GM12878 (cell line): Measurements from ENCODE around the gene SPN.

Experiments
- CREB1 ChIP-seq: IDR thresholded peaks from 2 replicates; pipeline ENCODE4 v1.6.1; 2012; ENCODE audit warnings: low read depth, mild to moderate bottlenecking, inconsistent platforms
- EP300 ChIP-seq, 2 experiments: fragments of 150-350 bp in 1 of 2; IDR thresholded peaks; 2 replicates each; pipeline ENCODE4 v1.6.1; 2011 to 2012; ENCODE audit warnings: low read depth in 2 of 2, low read length in 2 of 2, borderline replicate concordance in 1 of 2, improper control_type of control experiment in 1 of 2, inconsistent platforms in 1 of 2; ENCODE audit not compliant: control insufficient read depth in 1 of 2
- EZH2 ChIP-seq: IDR thresholded peaks from 2 replicates; pipeline ENCODE4 v1.6.1; 2012; ENCODE audit warnings: low read depth, mild to moderate bottlenecking, control low read depth, inconsistent platforms, low read length, borderline replicate concordance; ENCODE audit not compliant: control insufficient read depth
- NFXL1 ChIP-seq: fragments of 450-650 bp; IDR thresholded peaks from 2 replicates; pipeline ENCODE4 v1.6.1; 2017; ENCODE audit warnings: antibody characterized with exemption, mild to moderate bottlenecking, borderline replicate concordance
- POLR2A ChIP-seq: IDR thresholded peaks from 2 replicates; pipeline ENCODE4 v1.6.1; 2011; ENCODE audit warnings: low read depth, mild to moderate bottlenecking, low read length
- POLR2AphosphoS5 ChIP-seq: IDR thresholded peaks from 2 replicates; pipeline ENCODE4 v1.6.1; 2011; ENCODE audit warnings: mild to moderate bottlenecking, low read length, inconsistent platforms
- SP1 ChIP-seq: IDR thresholded peaks from one replicate; pipeline ENCODE4 v1.6.1; 2011; ENCODE audit warnings: low read depth, low read length
- TAF1 ChIP-seq: IDR thresholded peaks from 2 replicates; pipeline ENCODE4 v1.6.1; 2011; ENCODE audit warnings: mild to moderate bottlenecking, low read depth, low read length, borderline replicate concordance
- ZNF24 ChIP-seq: fragments of 450-650 bp; IDR thresholded peaks from 2 replicates; pipeline ENCODE4 v1.6.1; 2017; ENCODE audit warnings: antibody characterized with exemption, mild to moderate bottlenecking
- TF ChIP-seq, protein P1 (sequence below), 3 experiments: IDR thresholded peaks in 2 of 3; conservative IDR thresholded peaks in 1 of 3; 2 replicates each; pipeline ENCODE4 v1.5.1; 2011; ENCODE audit warnings: low read depth in 3 of 3, low read length in 3 of 3, mild to moderate bottlenecking in 3 of 3, control low read depth in 2 of 3, moderate library complexity in 2 of 3, inconsistent platforms in 1 of 3, mixed read lengths in 1 of 3; ENCODE audit not compliant: control insufficient read depth in 2 of 3, insufficient read depth in 1 of 3; ENCODE audit errors: extremely low read depth in 1 of 3
- TF ChIP-seq, protein P2 (sequence below): fragments of 450-650 bp; IDR thresholded peaks from 2 replicates; pipeline ENCODE4 v1.6.1; 2017; ENCODE audit warnings: mild to moderate bottlenecking, moderate library complexity
- TF ChIP-seq, protein P3 (sequence below): IDR thresholded peaks from 2 replicates; pipeline ENCODE4 v1.6.1; 2012; ENCODE audit warnings: low read length, inconsistent platforms
- TF ChIP-seq, protein P4 (sequence below): fragments of 450-650 bp; IDR thresholded peaks from 2 replicates; pipeline ENCODE4 v1.6.1; 2017; ENCODE audit warnings: mild to moderate bottlenecking
- TF ChIP-seq, protein P5 (sequence below): IDR thresholded peaks from 2 replicates; pipeline ENCODE4 v1.6.1; 2012; ENCODE audit warnings: improper control_type of control experiment, low read depth, low read length; ENCODE audit not compliant: insufficient replicate concordance

DNA sequence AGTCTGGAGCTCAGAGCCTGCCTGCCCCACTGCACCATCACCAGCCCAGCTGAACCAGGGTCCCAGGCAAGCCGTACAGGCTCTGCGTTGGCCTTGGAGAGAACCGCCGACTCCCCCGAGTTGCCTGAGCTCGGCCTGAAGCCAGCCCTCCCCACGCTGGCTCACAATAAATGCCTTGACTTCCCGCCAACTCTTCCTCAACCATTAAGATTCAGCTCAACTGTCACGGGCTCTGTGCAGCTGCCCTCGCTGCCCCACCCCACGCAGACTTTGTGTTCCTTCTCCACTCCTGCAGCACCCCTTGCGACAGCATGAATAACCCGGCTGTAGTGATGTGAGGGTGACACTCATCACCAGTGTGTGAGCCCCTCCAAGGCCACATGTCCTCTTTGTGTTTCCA, 11.1 kb downstream of the SPN start:
- TF ChIP-seq, protein P1, sequence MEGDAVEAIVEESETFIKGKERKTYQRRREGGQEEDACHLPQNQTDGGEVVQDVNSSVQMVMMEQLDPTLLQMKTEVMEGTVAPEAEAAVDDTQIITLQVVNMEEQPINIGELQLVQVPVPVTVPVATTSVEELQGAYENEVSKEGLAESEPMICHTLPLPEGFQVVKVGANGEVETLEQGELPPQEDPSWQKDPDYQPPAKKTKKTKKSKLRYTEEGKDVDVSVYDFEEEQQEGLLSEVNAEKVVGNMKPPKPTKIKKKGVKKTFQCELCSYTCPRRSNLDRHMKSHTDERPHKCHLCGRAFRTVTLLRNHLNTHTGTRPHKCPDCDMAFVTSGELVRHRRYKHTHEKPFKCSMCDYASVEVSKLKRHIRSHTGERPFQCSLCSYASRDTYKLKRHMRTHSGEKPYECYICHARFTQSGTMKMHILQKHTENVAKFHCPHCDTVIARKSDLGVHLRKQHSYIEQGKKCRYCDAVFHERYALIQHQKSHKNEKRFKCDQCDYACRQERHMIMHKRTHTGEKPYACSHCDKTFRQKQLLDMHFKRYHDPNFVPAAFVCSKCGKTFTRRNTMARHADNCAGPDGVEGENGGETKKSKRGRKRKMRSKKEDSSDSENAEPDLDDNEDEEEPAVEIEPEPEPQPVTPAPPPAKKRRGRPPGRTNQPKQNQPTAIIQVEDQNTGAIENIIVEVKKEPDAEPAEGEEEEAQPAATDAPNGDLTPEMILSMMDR (IDR thresholded peaks at IDR 0.05 in 2 of 3, conservative IDR thresholded peaks at IDR 0.05 in 1 of 3; ENCODE audit: control insufficient read depth in 2 of 3, extremely low read depth in 1 of 3, insufficient read depth in 1 of 3, low read depth in 3 of 3, low read length in 3 of 3): no peak
- TF ChIP-seq ZNF24 (no peak), SP1 (no peak), POLR2A (no peak), EZH2 (no peak), CREB1 (no peak), NFXL1 (no peak), EP300 (IDR thresholded peaks at IDR 0.05; ENCODE audit: borderline replicate concordance in 1 of 2, control insufficient read depth in 1 of 2, low read depth in 2 of 2, low read length in 2 of 2) (no peak), TAF1 (no peak), POLR2AphosphoS5 (no peak)
- TF ChIP-seq, protein P2, sequence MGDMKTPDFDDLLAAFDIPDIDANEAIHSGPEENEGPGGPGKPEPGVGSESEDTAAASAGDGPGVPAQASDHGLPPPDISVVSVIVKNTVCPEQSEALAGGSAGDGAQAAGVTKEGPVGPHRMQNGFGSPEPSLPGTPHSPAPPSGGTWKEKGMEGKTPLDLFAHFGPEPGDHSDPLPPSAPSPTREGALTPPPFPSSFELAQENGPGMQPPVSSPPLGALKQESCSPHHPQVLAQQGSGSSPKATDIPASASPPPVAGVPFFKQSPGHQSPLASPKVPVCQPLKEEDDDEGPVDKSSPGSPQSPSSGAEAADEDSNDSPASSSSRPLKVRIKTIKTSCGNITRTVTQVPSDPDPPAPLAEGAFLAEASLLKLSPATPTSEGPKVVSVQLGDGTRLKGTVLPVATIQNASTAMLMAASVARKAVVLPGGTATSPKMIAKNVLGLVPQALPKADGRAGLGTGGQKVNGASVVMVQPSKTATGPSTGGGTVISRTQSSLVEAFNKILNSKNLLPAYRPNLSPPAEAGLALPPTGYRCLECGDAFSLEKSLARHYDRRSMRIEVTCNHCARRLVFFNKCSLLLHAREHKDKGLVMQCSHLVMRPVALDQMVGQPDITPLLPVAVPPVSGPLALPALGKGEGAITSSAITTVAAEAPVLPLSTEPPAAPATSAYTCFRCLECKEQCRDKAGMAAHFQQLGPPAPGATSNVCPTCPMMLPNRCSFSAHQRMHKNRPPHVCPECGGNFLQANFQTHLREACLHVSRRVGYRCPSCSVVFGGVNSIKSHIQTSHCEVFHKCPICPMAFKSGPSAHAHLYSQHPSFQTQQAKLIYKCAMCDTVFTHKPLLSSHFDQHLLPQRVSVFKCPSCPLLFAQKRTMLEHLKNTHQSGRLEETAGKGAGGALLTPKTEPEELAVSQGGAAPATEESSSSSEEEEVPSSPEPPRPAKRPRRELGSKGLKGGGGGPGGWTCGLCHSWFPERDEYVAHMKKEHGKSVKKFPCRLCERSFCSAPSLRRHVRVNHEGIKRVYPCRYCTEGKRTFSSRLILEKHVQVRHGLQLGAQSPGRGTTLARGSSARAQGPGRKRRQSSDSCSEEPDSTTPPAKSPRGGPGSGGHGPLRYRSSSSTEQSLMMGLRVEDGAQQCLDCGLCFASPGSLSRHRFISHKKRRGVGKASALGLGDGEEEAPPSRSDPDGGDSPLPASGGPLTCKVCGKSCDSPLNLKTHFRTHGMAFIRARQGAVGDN: no peak
- TF ChIP-seq, protein P3, sequence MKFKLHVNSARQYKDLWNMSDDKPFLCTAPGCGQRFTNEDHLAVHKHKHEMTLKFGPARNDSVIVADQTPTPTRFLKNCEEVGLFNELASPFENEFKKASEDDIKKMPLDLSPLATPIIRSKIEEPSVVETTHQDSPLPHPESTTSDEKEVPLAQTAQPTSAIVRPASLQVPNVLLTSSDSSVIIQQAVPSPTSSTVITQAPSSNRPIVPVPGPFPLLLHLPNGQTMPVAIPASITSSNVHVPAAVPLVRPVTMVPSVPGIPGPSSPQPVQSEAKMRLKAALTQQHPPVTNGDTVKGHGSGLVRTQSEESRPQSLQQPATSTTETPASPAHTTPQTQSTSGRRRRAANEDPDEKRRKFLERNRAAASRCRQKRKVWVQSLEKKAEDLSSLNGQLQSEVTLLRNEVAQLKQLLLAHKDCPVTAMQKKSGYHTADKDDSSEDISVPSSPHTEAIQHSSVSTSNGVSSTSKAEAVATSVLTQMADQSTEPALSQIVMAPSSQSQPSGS: no peak
- TF ChIP-seq, protein P4, sequence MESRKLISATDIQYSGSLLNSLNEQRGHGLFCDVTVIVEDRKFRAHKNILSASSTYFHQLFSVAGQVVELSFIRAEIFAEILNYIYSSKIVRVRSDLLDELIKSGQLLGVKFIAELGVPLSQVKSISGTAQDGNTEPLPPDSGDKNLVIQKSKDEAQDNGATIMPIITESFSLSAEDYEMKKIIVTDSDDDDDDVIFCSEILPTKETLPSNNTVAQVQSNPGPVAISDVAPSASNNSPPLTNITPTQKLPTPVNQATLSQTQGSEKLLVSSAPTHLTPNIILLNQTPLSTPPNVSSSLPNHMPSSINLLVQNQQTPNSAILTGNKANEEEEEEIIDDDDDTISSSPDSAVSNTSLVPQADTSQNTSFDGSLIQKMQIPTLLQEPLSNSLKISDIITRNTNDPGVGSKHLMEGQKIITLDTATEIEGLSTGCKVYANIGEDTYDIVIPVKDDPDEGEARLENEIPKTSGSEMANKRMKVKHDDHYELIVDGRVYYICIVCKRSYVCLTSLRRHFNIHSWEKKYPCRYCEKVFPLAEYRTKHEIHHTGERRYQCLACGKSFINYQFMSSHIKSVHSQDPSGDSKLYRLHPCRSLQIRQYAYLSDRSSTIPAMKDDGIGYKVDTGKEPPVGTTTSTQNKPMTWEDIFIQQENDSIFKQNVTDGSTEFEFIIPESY: no peak
- TF ChIP-seq, protein P5, sequence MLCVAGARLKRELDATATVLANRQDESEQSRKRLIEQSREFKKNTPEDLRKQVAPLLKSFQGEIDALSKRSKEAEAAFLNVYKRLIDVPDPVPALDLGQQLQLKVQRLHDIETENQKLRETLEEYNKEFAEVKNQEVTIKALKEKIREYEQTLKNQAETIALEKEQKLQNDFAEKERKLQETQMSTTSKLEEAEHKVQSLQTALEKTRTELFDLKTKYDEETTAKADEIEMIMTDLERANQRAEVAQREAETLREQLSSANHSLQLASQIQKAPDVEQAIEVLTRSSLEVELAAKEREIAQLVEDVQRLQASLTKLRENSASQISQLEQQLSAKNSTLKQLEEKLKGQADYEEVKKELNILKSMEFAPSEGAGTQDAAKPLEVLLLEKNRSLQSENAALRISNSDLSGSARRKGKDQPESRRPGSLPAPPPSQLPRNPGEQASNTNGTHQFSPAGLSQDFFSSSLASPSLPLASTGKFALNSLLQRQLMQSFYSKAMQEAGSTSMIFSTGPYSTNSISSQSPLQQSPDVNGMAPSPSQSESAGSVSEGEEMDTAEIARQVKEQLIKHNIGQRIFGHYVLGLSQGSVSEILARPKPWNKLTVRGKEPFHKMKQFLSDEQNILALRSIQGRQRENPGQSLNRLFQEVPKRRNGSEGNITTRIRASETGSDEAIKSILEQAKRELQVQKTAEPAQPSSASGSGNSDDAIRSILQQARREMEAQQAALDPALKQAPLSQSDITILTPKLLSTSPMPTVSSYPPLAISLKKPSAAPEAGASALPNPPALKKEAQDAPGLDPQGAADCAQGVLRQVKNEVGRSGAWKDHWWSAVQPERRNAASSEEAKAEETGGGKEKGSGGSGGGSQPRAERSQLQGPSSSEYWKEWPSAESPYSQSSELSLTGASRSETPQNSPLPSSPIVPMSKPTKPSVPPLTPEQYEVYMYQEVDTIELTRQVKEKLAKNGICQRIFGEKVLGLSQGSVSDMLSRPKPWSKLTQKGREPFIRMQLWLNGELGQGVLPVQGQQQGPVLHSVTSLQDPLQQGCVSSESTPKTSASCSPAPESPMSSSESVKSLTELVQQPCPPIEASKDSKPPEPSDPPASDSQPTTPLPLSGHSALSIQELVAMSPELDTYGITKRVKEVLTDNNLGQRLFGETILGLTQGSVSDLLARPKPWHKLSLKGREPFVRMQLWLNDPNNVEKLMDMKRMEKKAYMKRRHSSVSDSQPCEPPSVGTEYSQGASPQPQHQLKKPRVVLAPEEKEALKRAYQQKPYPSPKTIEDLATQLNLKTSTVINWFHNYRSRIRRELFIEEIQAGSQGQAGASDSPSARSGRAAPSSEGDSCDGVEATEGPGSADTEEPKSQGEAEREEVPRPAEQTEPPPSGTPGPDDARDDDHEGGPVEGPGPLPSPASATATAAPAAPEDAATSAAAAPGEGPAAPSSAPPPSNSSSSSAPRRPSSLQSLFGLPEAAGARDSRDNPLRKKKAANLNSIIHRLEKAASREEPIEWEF: no peak
